ENCODE results near the gene PEX14.

The PEX14 gene

GRCh38 chr1:10520952-10521351 lies 46.2 kb downstream of the PEX14 start:
- no peak for DNase-seq

GRCh38 chr1:10521537-10522157 lies 46.9 kb downstream of the PEX14 start:
- no peak for DNase-seq

GRCh38 chr1:10522322-10522860 lies 47.6 kb downstream of the PEX14 start:
- DNase-seq: peak; percentile 47

- no peak for DNase-seq
These were observed 50.5 kb downstream of the PEX14 start for GRCh38 chr1:10525208-10525607.

- no peak for DNase-seq
These were observed 53.6 kb downstream of the PEX14 start for GRCh38 chr1:10528066-10529014.

GRCh38 chr1:10529091-10529490 lies 54.3 kb downstream of the PEX14 start:
- no peak for DNase-seq

GRCh38 chr1:10529765-10530164 lies 55.0 kb downstream of the PEX14 start:
- DNase-seq: no peak

- no peak for DNase-seq
These were observed 55.6 kb downstream of the PEX14 start for GRCh38 chr1:10530281-10530740.

GRCh38 chr1:10530756-10531495 lies 56.2 kb downstream of the PEX14 start:
- DNase-seq: no peak

- DNase-seq: no peak
These were observed 57.6 kb downstream of the PEX14 start for GRCh38 chr1:10532362-10532761.

GRCh38 chr1:10534519-10534918 lies 59.8 kb downstream of the PEX14 start:
- no peak for DNase-seq

- no peak for DNase-seq
These were observed 61.5 kb downstream of the PEX14 start for GRCh38 chr1:10536133-10536770.

- DNase-seq: peak; percentile 86
These were observed 62.5 kb downstream of the PEX14 start for GRCh38 chr1:10537082-10537766.

- DNase-seq: no peak
These were observed 64.1 kb downstream of the PEX14 start for GRCh38 chr1:10538646-10539355.

GRCh38 chr1:10539411-10540043 lies 64.8 kb downstream of the PEX14 start:
- no peak for DNase-seq

GRCh38 chr1:10540277-10541005 lies 65.7 kb downstream of the PEX14 start:
- DNase-seq: no peak

GRCh38 chr1:10541286-10541685 lies 66.5 kb downstream of the PEX14 start:
- DNase-seq: peak; percentile 89

- no peak for DNase-seq
These were observed 69.5 kb downstream of the PEX14 start for GRCh38 chr1:10544239-10544638.

- DNase-seq: no peak
These were observed 72.1 kb downstream of the PEX14 start for GRCh38 chr1:10546896-10547295.
